K562 (cell line): ENCODE results near the gene LOXL3. TPM values are rescaled to one million over a fixed set of nuclear protein-coding genes. Genes with fewer than 3 reads are reported as not detected.

ENCODE experiments used
- HMG20B ChIP-seq: fragments of 250-450 bp; sonication (Bioruptor Pico); IDR thresholded peaks from 2 replicates; pipeline ENCODE4 v1.5.0; 2021; ENCODE audit warnings: mild to moderate bottlenecking
- MAZ ChIP-seq, 2 experiments: fragments of 450-650 bp in 1 of 2; sonication (generic) in 1 of 2; formaldehyde crosslinking; IDR thresholded peaks in 1 of 2; conservative IDR thresholded peaks in 1 of 2; 2 replicates each; pipeline versions ENCODE4 v1.4.0 to v1.5.0; 2020; ENCODE audit warnings: mild to moderate bottlenecking in 1 of 2, missing genetic modification reagents in 1 of 2
- POLR3A ChIP-seq: IDR thresholded peaks from 2 replicates; pipeline ENCODE4 v1.6.1; 2011; ENCODE audit warnings: borderline replicate concordance, mild to moderate bottlenecking, moderate library complexity; ENCODE audit not compliant: insufficient read length, insufficient read depth; ENCODE audit errors: extremely low read depth
- SAFB2 ChIP-seq: fragments of 200-400 bp; formaldehyde crosslinking; IDR thresholded peaks from 2 replicates; pipeline ENCODE4 v1.6.1; 2018; ENCODE audit warnings: borderline replicate concordance, low read length, low read depth, moderate library complexity; ENCODE audit not compliant: severe bottlenecking
- ZNF408 ChIP-seq: fragments of 250-450 bp; sonication (Bioruptor Pico); IDR thresholded peaks from 2 replicates; pipeline ENCODE4 v1.4.0; 2020; ENCODE audit warnings: low read depth, mild to moderate bottlenecking, moderate library complexity
- polyA plus RNA-seq, 8 experiments: library from polyadenylated mRNA; depleted of rRNA in 4 of 8; stranded (reverse) in 5 of 8; unstranded in 3 of 8; fragments of >200 nt; fragmentation: Nextera tagmentation in 2 of 8; fragmentation: Illumina TruSeq in 1 of 8; extraction: Ambion mirVana in 2 of 8; extraction: Trizol in 1 of 8; gene quantifications; 2 replicates each; pipeline versions ENCODE4 v1.2.1 to v1.2.3, GENCODE V29; 2011 to 2014; ENCODE audit warnings: inconsistent platforms in 1 of 8, missing spikeins in 1 of 8
- total RNA-seq, 7 experiments: library from RNA; depleted of rRNA in 6 of 7; stranded (reverse); fragments of >200 nt in 6 of 7; fragmentation: Illumina TruSeq in 2 of 7; extraction: Trizol in 2 of 7; gene quantifications; 2 replicates each; pipeline versions ENCODE4 v1.2.1 to v1.2.3, GENCODE V29; 2011 to 2021; ENCODE audit warnings: low replicate concordance in 1 of 7
- TF ChIP-seq, protein P1 (sequence below): fragments of 150-350 bp; conservative IDR thresholded peaks from 2 replicates; pipeline ENCODE4 v1.6.1; 2014; ENCODE audit warnings: low read length
- TF ChIP-seq, protein P2 (sequence below): fragments of 450-650 bp; IDR thresholded peaks from 2 replicates; pipeline ENCODE4 v1.6.1; 2016; ENCODE audit warnings: borderline replicate concordance
- TF ChIP-seq, protein P3 (sequence below), 3 experiments: fragments of 200-800 bp in 1 of 3; fragments of 250-450 bp in 1 of 3; fragments of 450-650 bp in 1 of 3; sonication (Bioruptor Pico) in 1 of 3; sonication (Bioruptor generic) in 1 of 3; formaldehyde crosslinking in 1 of 3; IDR thresholded peaks; 2 replicates each; pipeline versions ENCODE4 v1.6.1 to v1.8.0; 2016 to 2022; ENCODE audit warnings: mild to moderate bottlenecking in 2 of 3, missing genetic modification characterization in 2 of 3, missing compliant biosample characterization in 1 of 3, moderate library complexity in 1 of 3
- TF ChIP-seq, protein P4 (sequence below): fragments of 450-650 bp; IDR thresholded peaks from 2 replicates; pipeline ENCODE4 v1.6.1; 2018; ENCODE audit not compliant: partially characterized antibody
- TF ChIP-seq, protein P5 (sequence below): IDR thresholded peaks from 2 replicates; pipeline ENCODE4 v1.6.1; 2014; ENCODE audit warnings: antibody characterized with exemption

LOXL3 gene
- total and polyA plus RNA-seq, 9 of the 15 experiments (the other 6 are each of a cell fraction or from before 2014, with no cell fraction given), result 0.22 to 0.99 (median 0.31) TPM

DNA sequence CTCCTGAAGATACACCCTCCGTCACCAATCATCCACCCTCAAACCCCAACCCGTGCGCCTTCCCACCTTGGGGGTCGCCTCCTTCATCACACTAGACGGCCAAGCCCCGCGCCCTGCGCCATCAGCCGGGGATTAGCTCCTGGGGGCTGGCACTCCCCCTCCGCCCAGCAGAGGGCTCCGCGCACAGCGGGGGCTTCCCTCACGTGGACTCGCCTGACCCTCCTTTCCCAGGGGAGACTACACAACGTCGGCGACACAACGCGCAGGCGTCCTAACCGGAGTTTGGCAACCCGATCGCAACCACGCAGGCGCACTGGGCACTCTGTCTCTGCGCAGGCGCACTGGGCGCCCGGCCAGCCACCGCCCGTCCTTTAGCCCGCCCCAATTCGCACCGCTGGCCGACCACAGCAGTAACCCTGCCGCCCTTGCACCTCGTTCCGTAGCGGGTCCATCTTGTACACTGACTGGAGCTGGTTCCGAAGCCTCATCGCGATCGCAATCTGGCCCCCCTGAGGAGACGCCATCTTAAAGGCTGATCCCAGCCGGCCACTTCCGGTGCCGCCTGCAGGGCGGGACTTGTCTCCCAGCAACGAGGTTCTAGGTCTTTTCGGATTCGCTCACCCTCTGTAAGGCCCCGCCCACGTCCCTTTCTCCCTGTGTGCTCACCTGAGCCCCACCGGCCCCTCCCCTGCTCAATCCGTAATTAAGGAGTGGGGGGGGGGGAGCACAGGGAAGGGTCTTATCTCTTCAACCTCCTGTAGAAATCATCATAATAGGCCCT lies 46.4 kb downstream of the LOXL3 start, which contains the start of gene PCGF1 (continued):
- TF ChIP-seq, protein P1, sequence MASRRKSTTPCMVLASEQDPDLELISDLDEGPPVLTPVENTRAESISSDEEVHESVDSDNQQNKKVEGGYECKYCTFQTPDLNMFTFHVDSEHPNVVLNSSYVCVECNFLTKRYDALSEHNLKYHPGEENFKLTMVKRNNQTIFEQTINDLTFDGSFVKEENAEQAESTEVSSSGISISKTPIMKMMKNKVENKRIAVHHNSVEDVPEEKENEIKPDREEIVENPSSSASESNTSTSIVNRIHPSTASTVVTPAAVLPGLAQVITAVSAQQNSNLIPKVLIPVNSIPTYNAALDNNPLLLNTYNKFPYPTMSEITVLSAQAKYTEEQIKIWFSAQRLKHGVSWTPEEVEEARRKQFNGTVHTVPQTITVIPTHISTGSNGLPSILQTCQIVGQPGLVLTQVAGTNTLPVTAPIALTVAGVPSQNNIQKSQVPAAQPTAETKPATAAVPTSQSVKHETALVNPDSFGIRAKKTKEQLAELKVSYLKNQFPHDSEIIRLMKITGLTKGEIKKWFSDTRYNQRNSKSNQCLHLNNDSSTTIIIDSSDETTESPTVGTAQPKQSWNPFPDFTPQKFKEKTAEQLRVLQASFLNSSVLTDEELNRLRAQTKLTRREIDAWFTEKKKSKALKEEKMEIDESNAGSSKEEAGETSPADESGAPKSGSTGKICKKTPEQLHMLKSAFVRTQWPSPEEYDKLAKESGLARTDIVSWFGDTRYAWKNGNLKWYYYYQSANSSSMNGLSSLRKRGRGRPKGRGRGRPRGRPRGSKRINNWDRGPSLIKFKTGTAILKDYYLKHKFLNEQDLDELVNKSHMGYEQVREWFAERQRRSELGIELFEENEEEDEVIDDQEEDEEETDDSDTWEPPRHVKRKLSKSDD, result no peak
- TF ChIP-seq, protein P2, sequence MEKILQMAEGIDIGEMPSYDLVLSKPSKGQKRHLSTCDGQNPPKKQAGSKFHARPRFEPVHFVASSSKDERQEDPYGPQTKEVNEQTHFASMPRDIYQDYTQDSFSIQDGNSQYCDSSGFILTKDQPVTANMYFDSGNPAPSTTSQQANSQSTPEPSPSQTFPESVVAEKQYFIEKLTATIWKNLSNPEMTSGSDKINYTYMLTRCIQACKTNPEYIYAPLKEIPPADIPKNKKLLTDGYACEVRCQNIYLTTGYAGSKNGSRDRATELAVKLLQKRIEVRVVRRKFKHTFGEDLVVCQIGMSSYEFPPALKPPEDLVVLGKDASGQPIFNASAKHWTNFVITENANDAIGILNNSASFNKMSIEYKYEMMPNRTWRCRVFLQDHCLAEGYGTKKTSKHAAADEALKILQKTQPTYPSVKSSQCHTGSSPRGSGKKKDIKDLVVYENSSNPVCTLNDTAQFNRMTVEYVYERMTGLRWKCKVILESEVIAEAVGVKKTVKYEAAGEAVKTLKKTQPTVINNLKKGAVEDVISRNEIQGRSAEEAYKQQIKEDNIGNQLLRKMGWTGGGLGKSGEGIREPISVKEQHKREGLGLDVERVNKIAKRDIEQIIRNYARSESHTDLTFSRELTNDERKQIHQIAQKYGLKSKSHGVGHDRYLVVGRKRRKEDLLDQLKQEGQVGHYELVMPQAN, result peak; percentile 74
- no peak for TF ChIP-seq POLR3A
- TF ChIP-seq, protein P3, sequence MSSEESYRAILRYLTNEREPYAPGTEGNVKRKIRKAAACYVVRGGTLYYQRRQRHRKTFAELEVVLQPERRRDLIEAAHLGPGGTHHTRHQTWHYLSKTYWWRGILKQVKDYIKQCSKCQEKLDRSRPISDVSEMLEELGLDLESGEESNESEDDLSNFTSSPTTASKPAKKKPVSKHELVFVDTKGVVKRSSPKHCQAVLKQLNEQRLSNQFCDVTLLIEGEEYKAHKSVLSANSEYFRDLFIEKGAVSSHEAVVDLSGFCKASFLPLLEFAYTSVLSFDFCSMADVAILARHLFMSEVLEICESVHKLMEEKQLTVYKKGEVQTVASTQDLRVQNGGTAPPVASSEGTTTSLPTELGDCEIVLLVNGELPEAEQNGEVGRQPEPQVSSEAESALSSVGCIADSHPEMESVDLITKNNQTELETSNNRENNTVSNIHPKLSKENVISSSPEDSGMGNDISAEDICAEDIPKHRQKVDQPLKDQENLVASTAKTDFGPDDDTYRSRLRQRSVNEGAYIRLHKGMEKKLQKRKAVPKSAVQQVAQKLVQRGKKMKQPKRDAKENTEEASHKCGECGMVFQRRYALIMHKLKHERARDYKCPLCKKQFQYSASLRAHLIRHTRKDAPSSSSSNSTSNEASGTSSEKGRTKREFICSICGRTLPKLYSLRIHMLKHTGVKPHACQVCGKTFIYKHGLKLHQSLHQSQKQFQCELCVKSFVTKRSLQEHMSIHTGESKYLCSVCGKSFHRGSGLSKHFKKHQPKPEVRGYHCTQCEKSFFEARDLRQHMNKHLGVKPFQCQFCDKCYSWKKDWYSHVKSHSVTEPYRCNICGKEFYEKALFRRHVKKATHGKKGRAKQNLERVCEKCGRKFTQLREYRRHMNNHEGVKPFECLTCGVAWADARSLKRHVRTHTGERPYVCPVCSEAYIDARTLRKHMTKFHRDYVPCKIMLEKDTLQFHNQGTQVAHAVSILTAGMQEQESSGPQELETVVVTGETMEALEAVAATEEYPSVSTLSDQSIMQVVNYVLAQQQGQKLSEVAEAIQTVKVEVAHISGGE (CRISPR knock-in tag; IDR thresholded peaks at IDR 0.05), result peak in 1 of 3 experiments; percentile 48; a peak in 1 of 6 replicates
- TF ChIP-seq, protein P4, sequence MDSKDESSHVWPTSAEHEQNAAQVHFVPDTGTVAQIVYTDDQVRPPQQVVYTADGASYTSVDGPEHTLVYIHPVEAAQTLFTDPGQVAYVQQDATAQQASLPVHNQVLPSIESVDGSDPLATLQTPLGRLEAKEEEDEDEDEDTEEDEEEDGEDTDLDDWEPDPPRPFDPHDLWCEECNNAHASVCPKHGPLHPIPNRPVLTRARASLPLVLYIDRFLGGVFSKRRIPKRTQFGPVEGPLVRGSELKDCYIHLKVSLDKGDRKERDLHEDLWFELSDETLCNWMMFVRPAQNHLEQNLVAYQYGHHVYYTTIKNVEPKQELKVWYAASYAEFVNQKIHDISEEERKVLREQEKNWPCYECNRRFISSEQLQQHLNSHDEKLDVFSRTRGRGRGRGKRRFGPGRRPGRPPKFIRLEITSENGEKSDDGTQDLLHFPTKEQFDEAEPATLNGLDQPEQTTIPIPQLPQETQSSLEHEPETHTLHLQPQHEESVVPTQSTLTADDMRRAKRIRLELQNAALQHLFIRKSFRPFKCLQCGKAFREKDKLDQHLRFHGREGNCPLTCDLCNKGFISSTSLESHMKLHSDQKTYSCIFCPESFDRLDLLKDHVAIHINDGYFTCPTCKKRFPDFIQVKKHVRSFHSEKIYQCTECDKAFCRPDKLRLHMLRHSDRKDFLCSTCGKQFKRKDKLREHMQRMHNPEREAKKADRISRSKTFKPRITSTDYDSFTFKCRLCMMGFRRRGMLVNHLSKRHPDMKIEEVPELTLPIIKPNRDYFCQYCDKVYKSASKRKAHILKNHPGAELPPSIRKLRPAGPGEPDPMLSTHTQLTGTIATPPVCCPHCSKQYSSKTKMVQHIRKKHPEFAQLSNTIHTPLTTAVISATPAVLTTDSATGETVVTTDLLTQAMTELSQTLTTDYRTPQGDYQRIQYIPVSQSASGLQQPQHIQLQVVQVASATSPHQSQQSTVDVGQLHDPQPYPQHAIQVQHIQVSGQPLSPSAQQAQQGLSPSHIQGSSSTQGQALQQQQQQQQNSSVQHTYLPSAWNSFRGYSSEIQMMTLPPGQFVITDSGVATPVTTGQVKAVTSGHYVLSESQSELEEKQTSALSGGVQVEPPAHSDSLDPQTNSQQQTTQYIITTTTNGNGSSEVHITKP, result peak; percentile 52
- TF ChIP-seq SAFB2, result no peak
- TF ChIP-seq ZNF408 (CRISPR knock-in tag), result no peak
- TF ChIP-seq MAZ (CRISPR knock-in tag; conservative IDR thresholded peaks at IDR 0.05 in 1 of 2, IDR thresholded peaks at IDR 0.05 in 1 of 2), result peak; percentile 57 to 75
- TF ChIP-seq HMG20B (CRISPR knock-in tag), result no peak
- TF ChIP-seq, protein P5, sequence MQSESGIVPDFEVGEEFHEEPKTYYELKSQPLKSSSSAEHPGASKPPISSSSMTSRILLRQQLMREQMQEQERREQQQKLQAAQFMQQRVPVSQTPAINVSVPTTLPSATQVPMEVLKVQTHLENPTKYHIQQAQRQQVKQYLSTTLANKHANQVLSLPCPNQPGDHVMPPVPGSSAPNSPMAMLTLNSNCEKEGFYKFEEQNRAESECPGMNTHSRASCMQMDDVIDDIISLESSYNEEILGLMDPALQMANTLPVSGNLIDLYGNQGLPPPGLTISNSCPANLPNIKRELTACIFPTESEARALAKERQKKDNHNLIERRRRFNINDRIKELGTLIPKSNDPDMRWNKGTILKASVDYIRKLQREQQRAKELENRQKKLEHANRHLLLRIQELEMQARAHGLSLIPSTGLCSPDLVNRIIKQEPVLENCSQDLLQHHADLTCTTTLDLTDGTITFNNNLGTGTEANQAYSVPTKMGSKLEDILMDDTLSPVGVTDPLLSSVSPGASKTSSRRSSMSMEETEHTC, result 0 out of 2 replicates have a peak, but pooled peaks have one; percentile 33
